A549 (cell line): ENCODE results near the gene CEMIP2. TPM values are rescaled to one million over a fixed set of nuclear protein-coding genes. Genes with fewer than 3 reads are reported as not detected.

Source experiments
- ATAC-seq, 2 experiments: fragments of 200-7000 bp in 1 of 2; fragments of >200 bp in 1 of 2; cut with Nextera tagmentation in 1 of 2; cut with Tn5 transposase in 1 of 2; 3 replicates each; pipeline versions ENCODE4 v1.8.0 to v1.9.1; 2018 to 2020; ENCODE audit warnings: mild to moderate bottlenecking in 1 of 2, moderate library complexity in 1 of 2
- CTCF ChIA-PET: fragments of 300-600 bp; sonication (Branson Sonifier 250); formaldehyde crosslinking; extraction: SDS; loops from one replicate; lab custom pipeline; 2021; ENCODE audit warnings: antibody characterized with exemption, inconsistent platforms; lab: Yijun Ruan, JAX
- POLR2A ChIA-PET: fragments of 350-600 bp; formaldehyde crosslinking; extraction: SDS; loops from one replicate; lab custom pipeline; 2021; ENCODE audit warnings: antibody characterized with exemption, inconsistent platforms; lab: Yijun Ruan, JAX
- DNase-seq, 2 experiments: peaks; one replicate each; pipeline versions ENCODE4 v3.0.0 to v3.0.0-alpha.2; 2011 to 2016; ENCODE audit warnings: low read depth in 1 of 2, low spot score in 1 of 2
- FAIRE-seq: peaks from 2 replicates; lab custom pipeline; 2011; peaks lifted over from hg19 to GRCh38; lab: Jason Lieb, UNC
- H3K27ac ChIP-seq, 2 experiments: fragments of >200 bp; sonication (Bioruptor Twin); formaldehyde crosslinking; 3 replicates each; pipeline ENCODE4 v1.5.1; 2016 to 2017
- H3K4me1 ChIP-seq: fragments of >200 bp; sonication (Bioruptor Twin); formaldehyde crosslinking; 3 replicates; pipeline ENCODE4 v1.6.1; 2016
- H3K4me2 ChIP-seq: fragments of >200 bp; sonication (Bioruptor Twin); formaldehyde crosslinking; 3 replicates; pipeline ENCODE4 v1.6.1; 2016
- H3K4me3 ChIP-seq: fragments of >200 bp; sonication (Bioruptor Twin); formaldehyde crosslinking; 3 replicates; pipeline ENCODE4 v1.5.1; 2016
- H3K9me3 ChIP-seq: fragments of >200 bp; sonication (Bioruptor Twin); formaldehyde crosslinking; 3 replicates; pipeline ENCODE4 v1.6.1; 2016
- CBX2 ChIP-seq: fragments of 200-600 bp; sonication (generic); IDR thresholded peaks from 2 replicates; pipeline ENCODE4 v1.6.1; 2016; ENCODE audit warnings: low read depth, mild to moderate bottlenecking, borderline replicate concordance
- CEBPB ChIP-seq, 2 experiments: fragments of >200 bp in 1 of 2; sonication (Bioruptor Twin) in 1 of 2; formaldehyde crosslinking in 1 of 2; IDR thresholded peaks; 2 replicates each; pipeline ENCODE4 v1.6.1; 2012 to 2016
- EHF ChIP-seq: fragments of 250-450 bp; sonication (Bioruptor Pico); IDR thresholded peaks from 2 replicates; pipeline ENCODE4 v1.5.0; 2020; ENCODE audit warnings: mild to moderate bottlenecking
- EP300 ChIP-seq, 2 experiments: fragments of >200 bp; sonication (Bioruptor Twin); formaldehyde crosslinking; IDR thresholded peaks; 2 replicates in 1 of 2; 3 replicates in 1 of 2; pipeline ENCODE4 v1.6.1; 2016 to 2017
- ESRRA ChIP-seq: fragments of 150-350 bp; IDR thresholded peaks from 2 replicates; pipeline ENCODE4 v1.6.1; 2014; ENCODE audit warnings: mild to moderate bottlenecking, low read length, borderline replicate concordance
- FOSB ChIP-seq: fragments of 250-450 bp; sonication (Bioruptor Pico); IDR thresholded peaks from 2 replicates; pipeline ENCODE4 v1.5.0; 2020; ENCODE audit warnings: mild to moderate bottlenecking, moderate library complexity
- FOSL2 ChIP-seq, 2 experiments: fragments of 450-650 bp in 1 of 2; fragments of >200 bp in 1 of 2; sonication (Bioruptor Twin) in 1 of 2; formaldehyde crosslinking; IDR thresholded peaks; 2 replicates each; pipeline versions ENCODE4 v1.5.0 to v1.6.1; 2016 to 2020; ENCODE audit warnings: mild to moderate bottlenecking in 1 of 2, moderate library complexity in 1 of 2
- GATA3 ChIP-seq: IDR thresholded peaks from 2 replicates; pipeline ENCODE4 v1.6.1; 2012; ENCODE audit warnings: borderline replicate concordance
- HDAC2 ChIP-seq: fragments of 200-600 bp; sonication (generic); IDR thresholded peaks from 2 replicates; pipeline ENCODE4 v1.6.1; 2016
- HEYL ChIP-seq: fragments of 250-450 bp; sonication (Bioruptor Pico); IDR thresholded peaks from 2 replicates; pipeline ENCODE4 v1.8.0; 2021; ENCODE audit warnings: mild to moderate bottlenecking, moderate library complexity
- HOXB13 ChIP-seq: fragments of 250-450 bp; sonication (Bioruptor Pico); IDR thresholded peaks from 2 replicates; pipeline ENCODE4 v1.5.0; 2020; ENCODE audit warnings: low read depth, mild to moderate bottlenecking, moderate library complexity
- JUN ChIP-seq, 2 experiments: fragments of >200 bp; sonication (Bioruptor Twin); formaldehyde crosslinking; IDR thresholded peaks; 2 replicates in 1 of 2; 3 replicates in 1 of 2; pipeline ENCODE4 v1.6.1; 2016 to 2017
- JUNB ChIP-seq: fragments of >200 bp; sonication (Bioruptor Twin); formaldehyde crosslinking; IDR thresholded peaks from 2 replicates; pipeline ENCODE4 v1.6.1; 2016
- KDM1A ChIP-seq: fragments of 200-600 bp; sonication (generic); IDR thresholded peaks from 2 replicates; pipeline ENCODE4 v1.6.1; 2016; ENCODE audit warnings: low read depth, mild to moderate bottlenecking
- MAX ChIP-seq: IDR thresholded peaks from 2 replicates; pipeline ENCODE4 v1.6.1; 2012
- MYC ChIP-seq: IDR thresholded peaks from 2 replicates; pipeline ENCODE4 v1.6.1; 2012; ENCODE audit warnings: mild to moderate bottlenecking, inconsistent platforms, low read length, improper control_type of control experiment, borderline replicate concordance
- NPAS2 ChIP-seq: fragments of 250-450 bp; sonication (Bioruptor Pico); IDR thresholded peaks from 2 replicates; pipeline ENCODE4 v1.8.0; 2022; ENCODE audit warnings: mild to moderate bottlenecking, moderate library complexity, borderline replicate concordance
- POLR2AphosphoS2 ChIP-seq: conservative IDR thresholded peaks from 2 replicates; pipeline ENCODE4 v1.6.1; 2012; ENCODE audit warnings: low read length, improper control_type of control experiment, inconsistent platforms
- RAD21 ChIP-seq, 2 experiments: fragments of >200 bp in 1 of 2; sonication (Bioruptor Twin) in 1 of 2; formaldehyde crosslinking in 1 of 2; IDR thresholded peaks in 1 of 2; conservative IDR thresholded peaks in 1 of 2; 2 replicates in 1 of 2; 3 replicates in 1 of 2; pipeline ENCODE4 v1.6.1; 2012 to 2018; ENCODE audit warnings: inconsistent platforms in 1 of 2
- RARB ChIP-seq: fragments of 250-450 bp; sonication (Bioruptor Pico); IDR thresholded peaks from 2 replicates; pipeline ENCODE4 v1.8.0; 2021; ENCODE audit warnings: mild to moderate bottlenecking, moderate library complexity
- RCOR1 ChIP-seq: fragments of 150-350 bp; IDR thresholded peaks from 2 replicates; pipeline ENCODE4 v1.6.1; 2014; ENCODE audit warnings: antibody characterized with exemption, low read length, low read depth
- ZFP36 ChIP-seq: fragments of 450-650 bp; IDR thresholded peaks from 2 replicates; pipeline ENCODE4 v1.6.1; 2014; ENCODE audit warnings: borderline replicate concordance; ENCODE audit not compliant: partially characterized antibody
- ZSCAN20 ChIP-seq: fragments of 250-450 bp; sonication (Bioruptor Pico); IDR thresholded peaks from 2 replicates; pipeline ENCODE4 v1.8.0; 2022; ENCODE audit warnings: mild to moderate bottlenecking, moderate library complexity
- WGBS: methylation state at CpG from one replicate; pipeline ENCODE4 v1.1.6; 2017; ENCODE audit errors: missing lambda C conversion rate; 5-methylcytosine and 5-hydroxymethylcytosine counted together
- polyA plus RNA-seq, 4 experiments: library from polyadenylated mRNA; depleted of rRNA in 3 of 4; stranded (reverse); fragments of >200 nt; fragmentation: RNase III in 1 of 4; extraction: RNeasy Plus Mini Kit Qiagen cat#74134 plus additional on column Dnase treatment in 1 of 4; gene quantifications; 2 replicates in 3 of 4; 3 replicates in 1 of 4; pipeline ENCODE4 v1.2.3, GENCODE V29; 2011 to 2017
- TF ChIP-seq, protein P1 (sequence below): IDR thresholded peaks from 2 replicates; pipeline ENCODE4 v1.6.1; 2012
- TF ChIP-seq, protein P2 (sequence below): fragments of >200 bp; sonication (Bioruptor Twin); formaldehyde crosslinking; IDR thresholded peaks from 3 replicates; pipeline ENCODE4 v1.6.1; 2016

Gene CEMIP2
- polyA plus RNA-seq, 2 of the 4 experiments (the other 2 are of a cell fraction), result 146 to 161 TPM

DNA sequence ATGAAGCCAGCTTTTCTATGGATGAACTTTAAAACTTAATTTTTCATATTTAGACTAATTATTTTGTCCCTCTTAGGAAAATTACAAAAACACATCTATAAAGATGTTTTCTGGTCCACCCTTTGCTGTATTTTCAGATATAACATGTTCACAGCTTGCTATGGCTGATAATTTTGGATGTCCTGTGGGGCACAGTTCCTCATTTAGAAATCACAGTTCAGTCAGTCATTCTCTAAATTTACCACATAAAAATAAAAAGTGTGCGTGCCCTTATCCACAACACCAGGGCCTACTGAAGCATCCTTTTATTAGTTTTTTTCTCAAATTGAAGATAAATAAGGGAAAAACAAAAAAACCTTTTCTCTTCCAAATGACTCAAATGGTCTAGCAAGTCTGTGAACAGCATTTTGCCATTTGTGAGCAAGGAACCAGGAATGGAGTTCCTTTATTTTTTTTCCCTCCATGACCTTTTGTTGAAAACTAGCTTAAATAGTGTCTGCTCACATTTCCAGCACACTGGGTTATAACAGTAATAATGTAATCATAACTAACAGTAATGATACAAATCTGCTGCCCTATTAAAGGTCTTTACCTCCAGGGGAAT is 87.1 kb downstream of the CEMIP2 start:
- 12% methylated on average over 1 of the region's 1 CpG for WGBS
- Histone ChIP-seq H3K4me1 (peaks cover 100% of the 10 kb centered on the region), H3K9me3 (peaks cover 4% of the 10 kb centered on the region; the same call in 1 of the 3 replicates), H3K27ac (peak overlapping the region; percentile 93 to 94), H3K4me2 (peak overlapping the region; percentile 85), H3K4me3 (peak overlapping the region; percentile 16; the same call in 1 of the 3 replicates)
- ChIA-PET CTCF (interaction anchor here (0.9 to 4.4 kb wide), 14 partner anchors 10 to 138 kb away, joined by 3 to 23 read pairs (median 4); no protein-coding TSS in a partner anchor), POLR2A (interaction anchor here (0.9 to 1.6 kb wide), 5 partner anchors 62 to 93 kb away, joined by 3 to 5 read pairs (median 4); partner anchors contain the start of gene CEMIP2)
- ATAC-seq (peak; percentile 21 to 34; a peak in 4 of 6 replicates), DNase-seq (no peak), FAIRE-seq (no peak)
- TF ChIP-seq RAD21 (conservative IDR thresholded peaks at IDR 0.05 in 1 of 2, IDR thresholded peaks at IDR 0.05 in 1 of 2), result no peak; a peak in 1 of 5 replicates
- TF ChIP-seq JUN (IDR thresholded peaks at IDR 0.05), result no peak
- no peak for TF ChIP-seq ZFP36
- TF ChIP-seq RCOR1, result no peak
- TF ChIP-seq RARB, result no peak
- no peak for TF ChIP-seq CBX2
- TF ChIP-seq POLR2AphosphoS2, result no peak
- TF ChIP-seq MYC, result no peak
- no peak for TF ChIP-seq ZSCAN20
- no peak for TF ChIP-seq CEBPB (IDR thresholded peaks at IDR 0.05)

- peak; percentile 70 to 71; a peak in 3 of 5 replicates for TF ChIP-seq JUN (IDR thresholded peaks at IDR 0.05)
- TF ChIP-seq JUNB, result peak; percentile 70
- TF ChIP-seq ESRRA, result no peak
- TF ChIP-seq MAX, result peak; percentile 69
- TF ChIP-seq KDM1A, result no peak
- no peak for TF ChIP-seq NPAS2 (CRISPR knock-in tag)
- TF ChIP-seq EP300 (IDR thresholded peaks at IDR 0.05), result peak; percentile 58 to 90; a peak in 4 of 5 replicates
- TF ChIP-seq GATA3, result peak; percentile 87
- TF ChIP-seq, protein P1, sequence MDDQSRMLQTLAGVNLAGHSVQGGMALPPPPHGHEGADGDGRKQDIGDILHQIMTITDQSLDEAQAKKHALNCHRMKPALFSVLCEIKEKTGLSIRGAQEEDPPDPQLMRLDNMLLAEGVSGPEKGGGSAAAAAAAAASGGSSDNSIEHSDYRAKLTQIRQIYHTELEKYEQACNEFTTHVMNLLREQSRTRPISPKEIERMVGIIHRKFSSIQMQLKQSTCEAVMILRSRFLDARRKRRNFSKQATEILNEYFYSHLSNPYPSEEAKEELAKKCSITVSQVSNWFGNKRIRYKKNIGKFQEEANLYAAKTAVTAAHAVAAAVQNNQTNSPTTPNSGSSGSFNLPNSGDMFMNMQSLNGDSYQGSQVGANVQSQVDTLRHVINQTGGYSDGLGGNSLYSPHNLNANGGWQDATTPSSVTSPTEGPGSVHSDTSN, result 0 out of 2 replicates have a peak, but pooled peaks have one; percentile 20
- TF ChIP-seq CEBPB (IDR thresholded peaks at IDR 0.05), result peak; percentile 35 to 74; a peak in 3 of 4 replicates
- TF ChIP-seq, protein P2, sequence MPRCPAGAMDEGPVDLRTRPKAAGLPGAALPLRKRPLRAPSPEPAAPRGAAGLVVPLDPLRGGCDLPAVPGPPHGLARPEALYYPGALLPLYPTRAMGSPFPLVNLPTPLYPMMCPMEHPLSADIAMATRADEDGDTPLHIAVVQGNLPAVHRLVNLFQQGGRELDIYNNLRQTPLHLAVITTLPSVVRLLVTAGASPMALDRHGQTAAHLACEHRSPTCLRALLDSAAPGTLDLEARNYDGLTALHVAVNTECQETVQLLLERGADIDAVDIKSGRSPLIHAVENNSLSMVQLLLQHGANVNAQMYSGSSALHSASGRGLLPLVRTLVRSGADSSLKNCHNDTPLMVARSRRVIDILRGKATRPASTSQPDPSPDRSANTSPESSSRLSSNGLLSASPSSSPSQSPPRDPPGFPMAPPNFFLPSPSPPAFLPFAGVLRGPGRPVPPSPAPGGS, result peak; percentile 55; the same call in 1 of the 3 replicates
- TF ChIP-seq HDAC2, result no peak
- TF ChIP-seq FOSL2 (IDR thresholded peaks at IDR 0.05), result no peak
- peak; percentile 57; the same call in 1 of the 2 replicates for TF ChIP-seq FOSL2 (CRISPR knock-in tag; IDR thresholded peaks at IDR 0.05)
- TF ChIP-seq HEYL (CRISPR knock-in tag), result no peak
- TF ChIP-seq FOSB (CRISPR knock-in tag), result no peak
- TF ChIP-seq HOXB13 (CRISPR knock-in tag), result 0 out of 2 replicates have a peak, but pooled peaks have one; percentile 43
- no peak for TF ChIP-seq EHF (CRISPR knock-in tag)
- no peak for TF ChIP-seq RARB
- TF ChIP-seq, all 56 proteins: peak for 10
- Histone ChIP-seq H3K4me2 (peak overlapping the region; percentile 85), H3K9me3 (peaks cover 4% of the 10 kb centered on the region; the same call in 1 of the 3 replicates), H3K4me3 (no peak overlapping the region; the same call in 2 of the 3 replicates), H3K4me1 (peaks cover 95% of the 10 kb centered on the region), H3K27ac (peak overlapping the region; percentile 93 to 94)
- POLR2A ChIA-PET, result interaction anchor here (0.9 to 1.6 kb wide), 2 partner anchors 63 to 67 kb away, joined by 4 to 5 read pairs; no protein-coding TSS in a partner anchor
- 10% methylated on average over 5 of the region's 5 CpGs for WGBS
- peak; percentile 21 to 80 for DNase-seq
- CTCF ChIA-PET, result interaction anchor here (0.9 to 2.2 kb wide), 10 partner anchors 9 to 139 kb away, joined by 3 to 11 read pairs (median 4); no protein-coding TSS in a partner anchor
- FAIRE-seq, result peak; percentile 70
- ATAC-seq, result peak; percentile 59 to 78; a peak in 5 of 6 replicates
These were observed 87.9 kb downstream of the CEMIP2 start for GRCh38 chr9:71680189-71680980.
